Measurements from ENCODE around the gene METTL2B. TPM values are rescaled to one million over a fixed set of nuclear protein-coding genes. Genes with fewer than 3 reads are reported as not detected.
A peak's percentile ranks its signal among the peaks of the same experiment; 100 is the strongest.

The METTL2B gene, protein sequence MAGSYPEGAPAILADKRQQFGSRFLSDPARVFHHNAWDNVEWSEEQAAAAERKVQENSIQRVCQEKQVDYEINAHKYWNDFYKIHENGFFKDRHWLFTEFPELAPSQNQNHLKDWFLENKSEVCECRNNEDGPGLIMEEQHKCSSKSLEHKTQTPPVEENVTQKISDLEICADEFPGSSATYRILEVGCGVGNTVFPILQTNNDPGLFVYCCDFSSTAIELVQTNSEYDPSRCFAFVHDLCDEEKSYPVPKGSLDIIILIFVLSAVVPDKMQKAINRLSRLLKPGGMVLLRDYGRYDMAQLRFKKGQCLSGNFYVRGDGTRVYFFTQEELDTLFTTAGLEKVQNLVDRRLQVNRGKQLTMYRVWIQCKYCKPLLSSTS
- 10 to 100 TPM; 24.5 to 28.4 (median 26.8) TPM for polyA plus RNA-seq (ENCODE audit: insufficient read length in 4 of 4)

- DNase-seq (ENCODE audit: low read depth in 4 of 4, low spot score in 3 of 4) = peak; percentile 67 to 84 (median 78)
Observed at GRCh38 chr7:128476402-128477335, at the start of gene METTL2B. Gene METTL2B (plus strand): TSS chr7:128476748. CDS start chr7:128476766, 18 bp downstream.

GRCh38 chr7:128427289-128427891 is 49.2 kb upstream of the METTL2B start:
- DNase-seq (ENCODE audit: low read depth in 4 of 4, low spot score in 3 of 4) = peak in 3 of 4 donors; percentile 48 to 56 (median 55)

- DNase-seq (ENCODE audit: low read depth in 4 of 4, low spot score in 3 of 4) = no peak
Observed at GRCh38 chr7:128430207-128430606, 46.3 kb upstream of the METTL2B start.

DNA sequence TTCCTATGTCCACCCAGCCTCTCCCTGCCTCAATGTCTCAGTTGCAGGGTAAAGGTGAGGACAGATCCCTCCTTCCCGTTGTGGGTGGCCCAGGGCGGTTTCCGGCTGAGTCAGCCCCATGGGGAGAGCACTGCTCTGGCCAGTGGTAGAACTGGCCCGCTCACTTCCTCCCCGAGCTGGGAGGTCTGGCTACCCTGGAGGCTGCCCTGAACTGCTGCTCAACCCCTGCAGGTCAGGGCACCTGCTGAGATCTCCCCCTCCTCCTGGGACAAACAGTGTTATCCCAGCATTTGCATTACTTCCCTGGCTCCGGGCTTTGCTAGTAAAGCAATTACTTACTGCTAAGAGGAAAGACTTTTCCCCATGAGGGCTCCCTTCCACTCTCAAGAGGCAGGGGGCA is 45.3 kb upstream of the METTL2B start:
- DNase-seq (ENCODE audit: low read depth in 4 of 4, low spot score in 3 of 4) = no peak

- no peak for DNase-seq (ENCODE audit: low read depth in 4 of 4, low spot score in 3 of 4)
Observed at GRCh38 chr7:128431754-128432153, 44.8 kb upstream of the METTL2B start.

GRCh38 chr7:128434413-128435326 is 41.9 kb upstream of the METTL2B start:
- no peak for DNase-seq (ENCODE audit: low read depth in 4 of 4, low spot score in 3 of 4)

DNA sequence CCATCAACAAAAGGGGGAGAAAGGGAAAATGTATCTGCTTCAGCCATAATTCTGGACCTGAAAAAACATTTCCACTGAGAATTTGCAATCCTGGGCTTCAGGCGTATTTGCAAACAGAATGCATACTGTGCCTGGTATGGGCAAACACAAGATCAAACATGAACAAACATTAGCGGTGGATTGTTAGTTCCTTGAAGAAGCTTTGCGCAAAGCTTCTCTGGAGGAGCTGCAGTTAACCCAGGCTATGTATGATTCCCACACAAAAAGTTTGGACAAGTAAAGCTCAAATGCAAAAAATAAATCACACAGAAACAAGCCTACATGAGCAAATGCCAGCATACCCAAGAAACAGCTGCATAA is 41.2 kb upstream of the METTL2B start:
- no peak for DNase-seq (ENCODE audit: low read depth in 4 of 4, low spot score in 3 of 4)

GRCh38 chr7:128437426-128438332 is 38.9 kb upstream of the METTL2B start:
- DNase-seq (ENCODE audit: low read depth in 4 of 4, low spot score in 3 of 4) = no peak

DNA sequence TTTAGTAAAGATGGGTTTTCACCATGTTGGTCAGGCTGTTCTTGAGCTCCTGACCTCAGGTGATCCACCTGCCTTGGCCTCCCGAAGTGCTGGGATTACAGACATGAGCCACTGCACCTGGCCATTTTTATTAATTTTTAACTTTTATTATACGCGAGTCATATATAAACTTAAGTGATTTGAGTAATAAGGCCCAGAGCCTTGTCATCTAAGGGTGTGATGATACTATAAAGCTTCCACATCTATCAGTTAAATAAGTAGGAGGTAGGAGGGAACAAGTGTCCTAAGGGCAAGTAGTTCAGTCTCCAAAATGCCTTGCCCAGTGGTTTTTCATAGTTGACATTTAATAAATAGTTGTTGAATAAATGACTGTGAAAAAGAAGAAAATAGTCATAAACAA is 34.2 kb upstream of the METTL2B start:
- no peak for DNase-seq (ENCODE audit: low read depth in 4 of 4, low spot score in 3 of 4)

- no peak for DNase-seq (ENCODE audit: low read depth in 4 of 4, low spot score in 3 of 4)
Observed at GRCh38 chr7:128443831-128444600, 32.5 kb upstream of the METTL2B start.

DNA sequence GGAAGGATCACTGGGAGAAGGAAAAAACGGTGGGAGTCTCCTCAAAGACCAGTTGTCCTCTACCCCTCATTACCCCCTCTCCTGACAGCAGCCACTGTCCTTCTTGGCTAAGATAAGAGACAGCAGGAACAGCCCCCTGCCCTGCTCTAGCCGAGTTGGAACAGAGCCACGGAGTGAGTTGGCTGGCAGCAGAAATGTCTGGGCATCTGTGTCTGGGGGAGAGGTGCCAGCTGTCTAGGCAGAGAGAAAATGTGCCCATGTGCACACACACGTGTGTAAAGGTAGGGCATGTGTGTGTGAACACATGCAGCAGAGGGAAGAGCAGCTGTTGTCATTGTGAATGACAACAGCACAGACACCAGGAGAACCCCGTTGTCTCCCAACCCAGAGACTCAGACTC is 30.2 kb upstream of the METTL2B start:
- DNase-seq (ENCODE audit: low read depth in 4 of 4, low spot score in 3 of 4) = no peak

- DNase-seq (ENCODE audit: low read depth in 4 of 4, low spot score in 3 of 4) = no peak
Observed at GRCh38 chr7:128447941-128448564, 28.5 kb upstream of the METTL2B start.

DNA sequence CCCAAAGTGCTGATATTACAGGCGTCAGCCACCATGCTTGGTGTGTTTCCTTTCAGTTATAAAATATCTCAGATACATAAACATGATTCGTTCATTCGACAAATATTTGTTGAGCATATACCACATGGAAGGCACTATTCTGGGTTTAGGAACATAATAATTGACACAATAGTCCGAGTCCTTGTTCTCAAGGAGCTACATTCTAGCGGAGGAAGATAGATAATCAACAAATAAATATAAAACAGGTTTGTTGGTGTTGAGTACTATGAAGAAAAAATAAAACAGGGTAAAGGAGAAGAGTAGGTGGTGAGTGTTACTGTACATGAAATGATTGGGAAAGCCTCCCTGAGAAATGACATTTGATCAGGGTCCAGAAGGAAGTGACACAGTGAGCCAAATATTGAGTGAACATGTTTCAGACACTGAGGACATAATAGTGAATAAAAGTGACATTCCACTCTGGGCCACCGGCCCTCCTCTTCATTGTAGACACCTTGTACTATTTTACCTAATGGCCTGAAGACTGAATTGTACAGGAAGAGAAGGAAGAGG is 27.7 kb upstream of the METTL2B start:
- DNase-seq (ENCODE audit: low read depth in 4 of 4, low spot score in 3 of 4) = no peak

DNA sequence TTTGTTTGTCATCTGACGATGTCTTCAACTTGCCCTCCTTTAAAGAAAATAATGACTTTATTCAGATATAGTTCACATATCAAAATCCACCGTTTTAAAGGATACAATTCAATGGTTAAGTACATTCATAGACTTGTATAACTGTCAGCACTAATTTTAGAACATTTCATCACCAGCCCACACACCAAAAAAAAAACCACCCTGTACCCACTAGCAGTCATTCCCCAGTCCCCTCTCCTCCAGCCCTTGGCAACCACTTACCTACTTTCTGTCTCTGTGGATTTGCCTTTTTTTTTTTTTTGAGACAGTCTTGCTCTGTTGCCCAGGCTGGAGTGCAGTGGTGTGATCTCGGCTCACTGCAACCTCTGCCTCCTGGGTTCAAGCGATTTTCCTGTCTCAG is 26.1 kb upstream of the METTL2B start:
- no peak for DNase-seq (ENCODE audit: low read depth in 4 of 4, low spot score in 3 of 4)

GRCh38 chr7:128450913-128451312 is 25.6 kb upstream of the METTL2B start:
- DNase-seq (ENCODE audit: low read depth in 4 of 4, low spot score in 3 of 4) = no peak

DNA sequence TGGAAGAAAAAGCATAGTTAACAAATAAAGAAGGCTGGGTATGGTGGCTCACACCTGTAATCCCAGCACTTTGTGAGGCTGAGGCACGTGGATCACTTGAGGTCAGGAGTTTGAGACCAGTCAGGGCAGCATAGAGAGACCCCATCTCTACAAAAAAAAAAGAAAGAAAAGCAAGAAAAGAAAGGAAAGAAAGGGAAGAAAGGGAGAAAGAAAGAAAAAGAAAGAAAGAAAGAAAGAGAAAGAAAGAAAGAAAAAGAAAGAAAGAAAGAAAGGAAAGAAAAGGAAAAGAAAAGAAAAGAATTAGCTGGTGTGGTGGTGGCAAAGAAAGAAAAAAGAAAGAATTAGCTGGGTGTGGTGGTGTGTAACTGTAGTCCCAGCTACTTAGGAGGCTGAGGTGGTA is 24.0 kb upstream of the METTL2B start:
- DNase-seq (ENCODE audit: low read depth in 4 of 4, low spot score in 3 of 4) = no peak
